HL-60 (cell line): ENCODE results near the gene CCDC116.

ENCODE experiments used
- DNase-seq, 2 experiments: peaks; one replicate each; pipeline ENCODE4 v3.0.0-alpha.2; 2010 to 2020; ENCODE audit warnings: low read depth in 1 of 2, low spot score in 1 of 2
- H3K27ac ChIP-seq: fragments of 250-450 bp; sonication (Bioruptor Pico); replicated peaks from 2 replicates; pipeline ENCODE4 v1.5.1; 2020; ENCODE audit warnings: mild to moderate bottlenecking, moderate library complexity
- H3K27me3 ChIP-seq: fragments of 250-450 bp; sonication (Bioruptor Pico); 2 replicates; pipeline ENCODE4 v1.5.1; 2021; ENCODE audit warnings: mild to moderate bottlenecking, moderate library complexity; ENCODE audit not compliant: insufficient read depth, poor library complexity, severe bottlenecking
- H3K4me3 ChIP-seq: replicated peaks from 2 replicates; pipeline ENCODE4 v1.5.1; 2011; ENCODE audit warnings: mild to moderate bottlenecking, control low read depth, low read length; ENCODE audit not compliant: insufficient read depth
- GABPA ChIP-seq: IDR thresholded peaks from 2 replicates; pipeline ENCODE4 v1.6.1; 2012; ENCODE audit warnings: low read depth
- POLR2AphosphoS5 ChIP-seq: IDR thresholded peaks from 2 replicates; pipeline ENCODE4 v1.6.1; 2012; ENCODE audit warnings: low read depth
- SPI1 ChIP-seq: IDR thresholded peaks from 2 replicates; pipeline ENCODE4 v1.6.1; 2012; ENCODE audit warnings: low read depth, mild to moderate bottlenecking, borderline replicate concordance
- TF ChIP-seq, protein P1 (sequence below): IDR thresholded peaks from 2 replicates; pipeline ENCODE4 v1.6.1; 2012; ENCODE audit warnings: low read depth; ENCODE audit not compliant: insufficient replicate concordance
- TF ChIP-seq, protein P2 (sequence below): IDR thresholded peaks from one replicate; pipeline ENCODE4 v1.5.1; 2011; ENCODE audit warnings: low read length, control low read depth, inconsistent platforms; ENCODE audit not compliant: insufficient read depth

The CCDC116 gene

DNA sequence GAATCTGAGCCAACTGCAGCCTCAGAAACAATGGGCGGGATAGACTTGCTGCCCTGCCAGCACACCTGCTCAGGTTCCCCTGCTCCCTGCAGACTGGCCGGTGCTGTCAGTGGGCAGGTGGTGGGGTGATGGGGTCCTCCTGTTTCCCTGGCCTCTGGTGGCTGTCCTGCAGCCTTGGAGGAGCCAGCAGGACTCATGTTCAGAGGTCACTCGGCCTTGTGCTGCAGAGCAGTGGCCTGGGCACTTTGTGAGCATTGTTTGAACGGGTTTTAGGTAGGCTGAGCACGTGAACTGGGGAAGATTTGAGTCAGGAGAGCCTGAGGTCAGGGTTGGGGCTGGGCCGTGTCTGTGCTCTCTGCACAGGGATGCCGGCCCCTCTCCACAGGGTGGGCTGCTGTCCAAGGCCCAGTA lies 50.8 kb downstream of the CCDC116 start:
- no peaks in the 10 kb centered on the region for H3K27me3 ChIP-seq
- DNase-seq, result no peak
- no peak overlapping the region for H3K27ac ChIP-seq
- TF ChIP-seq SPI1 (no peak), POLR2AphosphoS5 (no peak), GABPA (no peak)
- TF ChIP-seq, protein P1, sequence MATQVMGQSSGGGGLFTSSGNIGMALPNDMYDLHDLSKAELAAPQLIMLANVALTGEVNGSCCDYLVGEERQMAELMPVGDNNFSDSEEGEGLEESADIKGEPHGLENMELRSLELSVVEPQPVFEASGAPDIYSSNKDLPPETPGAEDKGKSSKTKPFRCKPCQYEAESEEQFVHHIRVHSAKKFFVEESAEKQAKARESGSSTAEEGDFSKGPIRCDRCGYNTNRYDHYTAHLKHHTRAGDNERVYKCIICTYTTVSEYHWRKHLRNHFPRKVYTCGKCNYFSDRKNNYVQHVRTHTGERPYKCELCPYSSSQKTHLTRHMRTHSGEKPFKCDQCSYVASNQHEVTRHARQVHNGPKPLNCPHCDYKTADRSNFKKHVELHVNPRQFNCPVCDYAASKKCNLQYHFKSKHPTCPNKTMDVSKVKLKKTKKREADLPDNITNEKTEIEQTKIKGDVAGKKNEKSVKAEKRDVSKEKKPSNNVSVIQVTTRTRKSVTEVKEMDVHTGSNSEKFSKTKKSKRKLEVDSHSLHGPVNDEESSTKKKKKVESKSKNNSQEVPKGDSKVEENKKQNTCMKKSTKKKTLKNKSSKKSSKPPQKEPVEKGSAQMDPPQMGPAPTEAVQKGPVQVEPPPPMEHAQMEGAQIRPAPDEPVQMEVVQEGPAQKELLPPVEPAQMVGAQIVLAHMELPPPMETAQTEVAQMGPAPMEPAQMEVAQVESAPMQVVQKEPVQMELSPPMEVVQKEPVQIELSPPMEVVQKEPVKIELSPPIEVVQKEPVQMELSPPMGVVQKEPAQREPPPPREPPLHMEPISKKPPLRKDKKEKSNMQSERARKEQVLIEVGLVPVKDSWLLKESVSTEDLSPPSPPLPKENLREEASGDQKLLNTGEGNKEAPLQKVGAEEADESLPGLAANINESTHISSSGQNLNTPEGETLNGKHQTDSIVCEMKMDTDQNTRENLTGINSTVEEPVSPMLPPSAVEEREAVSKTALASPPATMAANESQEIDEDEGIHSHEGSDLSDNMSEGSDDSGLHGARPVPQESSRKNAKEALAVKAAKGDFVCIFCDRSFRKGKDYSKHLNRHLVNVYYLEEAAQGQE, result no peak
- TF ChIP-seq, protein P2, sequence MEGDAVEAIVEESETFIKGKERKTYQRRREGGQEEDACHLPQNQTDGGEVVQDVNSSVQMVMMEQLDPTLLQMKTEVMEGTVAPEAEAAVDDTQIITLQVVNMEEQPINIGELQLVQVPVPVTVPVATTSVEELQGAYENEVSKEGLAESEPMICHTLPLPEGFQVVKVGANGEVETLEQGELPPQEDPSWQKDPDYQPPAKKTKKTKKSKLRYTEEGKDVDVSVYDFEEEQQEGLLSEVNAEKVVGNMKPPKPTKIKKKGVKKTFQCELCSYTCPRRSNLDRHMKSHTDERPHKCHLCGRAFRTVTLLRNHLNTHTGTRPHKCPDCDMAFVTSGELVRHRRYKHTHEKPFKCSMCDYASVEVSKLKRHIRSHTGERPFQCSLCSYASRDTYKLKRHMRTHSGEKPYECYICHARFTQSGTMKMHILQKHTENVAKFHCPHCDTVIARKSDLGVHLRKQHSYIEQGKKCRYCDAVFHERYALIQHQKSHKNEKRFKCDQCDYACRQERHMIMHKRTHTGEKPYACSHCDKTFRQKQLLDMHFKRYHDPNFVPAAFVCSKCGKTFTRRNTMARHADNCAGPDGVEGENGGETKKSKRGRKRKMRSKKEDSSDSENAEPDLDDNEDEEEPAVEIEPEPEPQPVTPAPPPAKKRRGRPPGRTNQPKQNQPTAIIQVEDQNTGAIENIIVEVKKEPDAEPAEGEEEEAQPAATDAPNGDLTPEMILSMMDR, result no peak
- no peak overlapping the region for H3K4me3 ChIP-seq

DNA sequence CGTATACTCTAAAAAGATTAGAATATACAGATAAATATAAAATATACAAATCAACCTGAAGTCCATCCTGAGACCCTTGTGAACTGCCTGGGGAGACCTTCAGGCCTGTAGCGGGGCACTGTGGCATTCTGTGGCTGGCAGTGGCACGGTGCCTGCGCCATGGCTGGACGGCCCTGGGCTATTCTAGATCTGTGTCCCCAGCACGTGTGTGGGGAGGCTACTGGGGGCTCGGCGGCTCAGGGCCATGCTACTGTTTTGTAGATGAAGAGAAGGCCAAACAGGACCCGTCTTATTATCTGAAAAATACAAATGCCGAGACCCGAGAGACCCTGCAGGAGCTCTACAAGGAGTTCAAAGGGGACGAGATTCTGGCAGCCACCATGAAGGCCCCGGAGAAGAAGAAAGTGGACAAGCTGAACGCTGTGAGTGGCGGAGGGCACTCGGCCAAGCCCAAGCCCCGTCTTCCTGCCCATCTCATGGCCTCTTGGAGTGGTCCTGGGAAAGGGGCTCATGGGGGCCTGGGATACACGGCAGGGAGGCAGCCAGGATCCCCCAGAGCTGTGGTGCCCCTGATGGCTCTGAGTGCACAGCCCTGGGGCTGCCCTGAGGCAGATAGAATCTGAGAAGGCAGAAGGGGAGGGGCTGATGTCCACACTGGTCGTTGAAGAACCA lies 52.1 kb downstream of the CCDC116 start:
- TF ChIP-seq, protein P2, result no peak
- TF ChIP-seq SPI1 (no peak), POLR2AphosphoS5 (no peak), GABPA (no peak)
- TF ChIP-seq, protein P1, result no peak
- H3K27me3 ChIP-seq, result no peaks in the 10 kb centered on the region
- DNase-seq, result no peak
- H3K27ac ChIP-seq, result no peak overlapping the region
- H3K4me3 ChIP-seq, result no peak overlapping the region

GRCh38 chr22:21685164-21685513 lies 52.6 kb downstream of the CCDC116 start:
- Histone ChIP-seq H3K27me3 (no peaks in the 10 kb centered on the region), H3K27ac (no peak overlapping the region), H3K4me3 (no peak overlapping the region)
- TF ChIP-seq, protein P1, result no peak
- no peak for TF ChIP-seq GABPA
- TF ChIP-seq, protein P2, result no peak
- TF ChIP-seq SPI1, result no peak
- TF ChIP-seq POLR2AphosphoS5, result no peak
- no peak for DNase-seq
